Natural killer cell (primary cell): ENCODE measurements around the gene LRRC10. TPM values are rescaled to one million over a fixed set of nuclear protein-coding genes. Genes with fewer than 3 reads are reported as not detected.
A peak's percentile ranks its signal among the peaks of the same experiment; 100 is the strongest.

ENCODE experiments used
- ATAC-seq, 3 donors: fragments of 150-1000 bp in 2 of 3; fragments of 200-7000 bp in 1 of 3; cut with Tn5 transposase; 1 replicate in 1 of 3; 2 replicates in 2 of 3; pipeline ENCODE4 v1.10.0; 2021; ENCODE audit warnings: mild to moderate bottlenecking in 2 of 3, moderate library complexity in 2 of 3
- DNase-seq, 2 donors: peaks; one replicate each; pipeline versions ENCODE4 v3.0.0 to v3.0.0-alpha.2; 2013 to 2021; ENCODE audit warnings: mixed read lengths in 1 of 2
- H3K27ac ChIP-seq: one replicate; pipeline ENCODE4 v1.5.1; 2013; ENCODE audit warnings: mild to moderate bottlenecking, low read length
- H3K27me3 ChIP-seq: one replicate; pipeline ENCODE4 v1.6.1; 2013; ENCODE audit warnings: low read length; ENCODE audit not compliant: control insufficient read depth, insufficient read depth
- H3K36me3 ChIP-seq: one replicate; pipeline ENCODE4 v1.6.1; 2013; ENCODE audit warnings: low read length; ENCODE audit not compliant: control insufficient read depth, insufficient read depth
- H3K4me1 ChIP-seq: one replicate; pipeline ENCODE4 v1.6.1; 2013; ENCODE audit warnings: low read length; ENCODE audit not compliant: control insufficient read depth, insufficient read depth
- H3K4me3 ChIP-seq: one replicate; pipeline ENCODE4 v1.5.1; 2013; ENCODE audit warnings: low read length
- H3K9me3 ChIP-seq: one replicate; pipeline ENCODE4 v1.6.1; 2013; ENCODE audit warnings: low read length; ENCODE audit not compliant: control insufficient read depth, insufficient read depth
- H3K27ac Mint-ChIP-seq, 2 donors: one replicate each; pipeline ENCODE4 v1.8.0; 2022; ENCODE audit warnings: mild to moderate bottlenecking in 2 of 2, mixed read lengths in 2 of 2, moderate library complexity in 1 of 2
- H3K27me3 Mint-ChIP-seq, 2 donors: one replicate each; pipeline ENCODE4 v1.8.0; 2022; ENCODE audit warnings: low read depth in 2 of 2, mixed read lengths in 2 of 2
- H3K36me3 Mint-ChIP-seq: one replicate; pipeline ENCODE4 v1.8.0; 2022; ENCODE audit warnings: mixed read lengths
- H3K4me1 Mint-ChIP-seq, 2 donors: one replicate each; pipeline ENCODE4 v1.8.0; 2022; ENCODE audit warnings: mixed read lengths in 2 of 2
- H3K4me3 Mint-ChIP-seq: one replicate; pipeline ENCODE4 v1.8.0; 2022; ENCODE audit warnings: mild to moderate bottlenecking, moderate library complexity, mixed read lengths
- H3K9me3 Mint-ChIP-seq, 2 donors: one replicate each; pipeline ENCODE4 v1.8.0; 2022; ENCODE audit warnings: mixed read lengths in 2 of 2
- WGBS: methylation state at CpG from one replicate; pipeline ENCODE4 v1.1.7; 2013; ENCODE audit warnings: missing lambda C conversion rate; ENCODE audit not compliant: insufficient coverage; 5-methylcytosine and 5-hydroxymethylcytosine counted together
- intact Hi-C: fragments of 100-400 bp; cut with micrococcal nuclease; formaldehyde crosslinking; loops from one replicate; pipeline ENCODE4 v1.14.2; 2022
- total RNA-seq, 4 donors: library from RNA; stranded (reverse); fragments of 120-200 nt in 1 of 4; gene quantifications; one replicate each; pipeline versions ENCODE4 v1.2.3 to v1.2.4, GENCODE V29; 2013 to 2022
- TF ChIP-seq, protein P1 (sequence below): fragments of 200-600 bp; IDR thresholded peaks from one replicate; pipeline ENCODE4 v1.8.0; 2022; ENCODE audit warnings: antibody characterized with exemption

The LRRC10 gene
- total RNA-seq, 3 donors from 2014 or later (not counting 1 experiment from before 2014, with no cell fraction given) = not detected

DNA sequence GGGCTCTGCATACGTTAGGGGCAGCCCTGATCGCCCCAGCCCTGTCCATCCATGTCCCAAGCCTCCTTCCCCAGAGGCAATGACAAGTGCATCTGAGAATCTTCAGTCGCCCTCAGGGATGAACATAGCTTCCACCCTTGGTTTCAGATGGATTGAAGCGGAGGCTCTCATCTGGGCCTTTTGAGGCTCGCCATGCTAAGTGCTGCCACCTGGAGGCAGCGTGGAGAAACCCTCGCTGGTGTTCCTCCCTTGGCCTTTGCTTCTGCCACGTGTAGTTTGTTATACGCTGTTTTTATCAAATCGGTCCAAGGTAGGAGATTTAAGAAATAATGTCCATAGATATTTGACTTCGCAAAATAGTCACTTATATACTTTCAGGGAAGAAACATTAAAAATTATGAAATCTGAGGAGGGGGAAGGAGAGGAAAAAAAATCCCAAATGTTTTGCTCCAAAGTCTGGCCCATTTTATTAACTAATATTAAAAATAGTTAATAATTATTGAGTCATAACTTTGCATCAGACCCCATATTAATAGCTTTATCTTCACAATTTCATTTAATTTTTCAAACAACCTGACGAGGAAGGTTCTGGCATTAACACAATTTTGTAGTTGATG lies 28.8 kb upstream of the LRRC10 start:
- H3K36me3 ChIP-seq = no peaks in the 10 kb centered on the region
- TF ChIP-seq, protein P1, sequence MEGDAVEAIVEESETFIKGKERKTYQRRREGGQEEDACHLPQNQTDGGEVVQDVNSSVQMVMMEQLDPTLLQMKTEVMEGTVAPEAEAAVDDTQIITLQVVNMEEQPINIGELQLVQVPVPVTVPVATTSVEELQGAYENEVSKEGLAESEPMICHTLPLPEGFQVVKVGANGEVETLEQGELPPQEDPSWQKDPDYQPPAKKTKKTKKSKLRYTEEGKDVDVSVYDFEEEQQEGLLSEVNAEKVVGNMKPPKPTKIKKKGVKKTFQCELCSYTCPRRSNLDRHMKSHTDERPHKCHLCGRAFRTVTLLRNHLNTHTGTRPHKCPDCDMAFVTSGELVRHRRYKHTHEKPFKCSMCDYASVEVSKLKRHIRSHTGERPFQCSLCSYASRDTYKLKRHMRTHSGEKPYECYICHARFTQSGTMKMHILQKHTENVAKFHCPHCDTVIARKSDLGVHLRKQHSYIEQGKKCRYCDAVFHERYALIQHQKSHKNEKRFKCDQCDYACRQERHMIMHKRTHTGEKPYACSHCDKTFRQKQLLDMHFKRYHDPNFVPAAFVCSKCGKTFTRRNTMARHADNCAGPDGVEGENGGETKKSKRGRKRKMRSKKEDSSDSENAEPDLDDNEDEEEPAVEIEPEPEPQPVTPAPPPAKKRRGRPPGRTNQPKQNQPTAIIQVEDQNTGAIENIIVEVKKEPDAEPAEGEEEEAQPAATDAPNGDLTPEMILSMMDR = peak; percentile 82
- DNase-seq (peak; percentile 38 to 79), ATAC-seq (peak; percentile 70 to 81 (median 76))
- no peaks in the 10 kb centered on the region for H3K9me3 Mint-ChIP-seq
- H3K27me3 ChIP-seq = no peaks in the 10 kb centered on the region
- WGBS = 33% methylated on average over 9 of the region's 12 CpGs
- no peak overlapping the region for H3K27ac Mint-ChIP-seq
- no peaks in the 10 kb centered on the region for H3K4me1 ChIP-seq
- no peaks in the 10 kb centered on the region for H3K9me3 ChIP-seq
- no peaks in the 10 kb centered on the region for H3K36me3 Mint-ChIP-seq
- H3K27me3 Mint-ChIP-seq = peaks cover 0 to 3% of the 10 kb centered on the region in 2 donors
- H3K4me3 Mint-ChIP-seq = no peak overlapping the region
- intact Hi-C loops = loop anchor here (1.0 to 2.0 kb wide), 3 partner anchors 282 to 485 kb away; no protein-coding TSS in a partner anchor
- no peaks in the 10 kb centered on the region for H3K4me1 Mint-ChIP-seq
- H3K4me3 ChIP-seq = no peak overlapping the region
- no peak overlapping the region for H3K27ac ChIP-seq

DNA sequence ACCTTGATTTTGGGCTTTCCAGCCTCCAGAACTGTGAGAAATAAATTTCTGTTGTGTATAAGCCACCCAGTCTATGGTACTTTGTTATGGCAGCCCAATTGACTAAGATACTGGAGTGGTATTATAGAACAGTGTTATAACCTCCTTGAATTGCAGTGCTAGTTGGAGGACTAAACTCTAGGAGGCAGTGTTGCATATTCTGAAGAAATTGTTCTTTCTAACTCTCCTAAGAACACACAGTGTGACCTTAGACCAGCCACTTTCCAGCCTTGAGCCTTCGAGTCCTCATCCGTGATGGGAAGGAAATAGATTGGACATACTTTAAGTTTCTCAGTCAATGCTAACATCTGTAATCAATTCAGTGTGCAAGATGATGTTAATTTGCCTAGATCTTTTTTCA lies 22.4 kb upstream of the LRRC10 start:
- no CpG with 5 or more reads among the region's 2 CpGs for WGBS
- DNase-seq (no peak), ATAC-seq (no peak)
- Histone ChIP-seq H3K27ac (no peak overlapping the region), H3K9me3 (no peaks in the 10 kb centered on the region), H3K4me1 (no peaks in the 10 kb centered on the region), H3K4me3 (no peak overlapping the region), H3K36me3 (no peaks in the 10 kb centered on the region), H3K27me3 (no peaks in the 10 kb centered on the region)
- no peak overlapping the region for H3K27ac Mint-ChIP-seq
- H3K27me3 Mint-ChIP-seq = peaks cover 0 to 6% of the 10 kb centered on the region in 2 donors
- H3K4me3 Mint-ChIP-seq = no peak overlapping the region
- no peaks in the 10 kb centered on the region for H3K4me1 Mint-ChIP-seq
- H3K9me3 Mint-ChIP-seq = no peaks in the 10 kb centered on the region
- intact Hi-C loops = no loop called here
- no peaks in the 10 kb centered on the region for H3K36me3 Mint-ChIP-seq
- TF ChIP-seq, protein P1 = no peak

DNA sequence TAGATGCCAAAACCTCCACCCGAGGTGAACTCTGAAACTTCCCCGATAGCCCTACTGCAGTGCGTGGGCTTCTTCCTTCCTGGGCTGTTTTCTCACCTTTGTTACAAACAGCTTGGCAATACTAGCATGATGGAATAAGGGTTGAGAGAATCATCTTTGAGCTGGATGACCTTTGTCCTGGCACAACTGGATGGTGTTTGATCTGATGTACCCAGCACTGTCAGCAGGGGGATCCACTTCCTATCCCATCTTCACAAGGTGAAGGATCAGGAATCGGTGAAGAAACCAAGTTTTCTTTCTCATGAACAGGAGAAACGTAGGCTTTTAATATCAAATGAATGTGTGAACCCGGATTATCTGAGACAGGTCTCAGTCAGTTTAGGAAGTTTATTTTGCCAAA lies 19.5 kb upstream of the LRRC10 start:
- Histone ChIP-seq H3K36me3 (no peaks in the 10 kb centered on the region), H3K27ac (no peak overlapping the region), H3K27me3 (no peaks in the 10 kb centered on the region), H3K4me3 (no peak overlapping the region), H3K9me3 (no peaks in the 10 kb centered on the region), H3K4me1 (no peaks in the 10 kb centered on the region)
- no peaks in the 10 kb centered on the region for H3K9me3 Mint-ChIP-seq
- TF ChIP-seq, protein P1 = no peak
- H3K27ac Mint-ChIP-seq = no peak overlapping the region
- H3K36me3 Mint-ChIP-seq = no peaks in the 10 kb centered on the region
- WGBS = 85% methylated on average over 6 of the region's 6 CpGs
- DNase-seq (no peak), ATAC-seq (no peak)
- intact Hi-C loops = no loop called here
- peaks cover 0 to 3% of the 10 kb centered on the region in 2 donors for H3K27me3 Mint-ChIP-seq
- H3K4me1 Mint-ChIP-seq = no peaks in the 10 kb centered on the region
- H3K4me3 Mint-ChIP-seq = no peak overlapping the region

DNA sequence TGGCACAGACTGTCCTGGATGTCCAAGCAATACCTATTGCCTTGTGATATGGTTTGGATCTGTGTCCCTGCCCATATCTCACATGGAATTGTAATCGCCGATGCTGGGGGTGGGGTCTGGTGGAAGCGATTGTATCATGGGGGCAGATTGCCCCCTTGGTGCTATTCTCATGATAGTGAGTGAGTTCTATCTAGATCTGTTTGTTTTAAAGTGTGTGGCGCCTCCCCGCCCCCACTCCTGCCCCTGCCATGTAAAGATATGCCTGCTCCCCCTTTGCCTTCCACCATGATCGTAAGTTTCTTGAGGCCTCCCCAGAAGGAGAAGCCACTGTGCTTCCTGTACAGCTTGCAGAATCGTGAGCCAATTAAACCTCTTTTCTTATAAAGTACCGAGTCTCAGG lies 16.8 kb upstream of the LRRC10 start:
- Histone ChIP-seq H3K4me3 (no peak overlapping the region), H3K36me3 (no peaks in the 10 kb centered on the region), H3K27ac (no peak overlapping the region), H3K27me3 (no peaks in the 10 kb centered on the region), H3K9me3 (no peaks in the 10 kb centered on the region), H3K4me1 (no peaks in the 10 kb centered on the region)
- Mint-ChIP-seq H3K4me1 (no peaks in the 10 kb centered on the region), H3K27ac (no peak overlapping the region), H3K9me3 (no peaks in the 10 kb centered on the region), H3K4me3 (no peak overlapping the region), H3K27me3 (peaks cover 1 to 3% of the 10 kb centered on the region in 2 donors), H3K36me3 (no peaks in the 10 kb centered on the region)
- intact Hi-C loops = no loop called here
- DNase-seq (no peak), ATAC-seq (no peak)
- whole genome bisulfite sequencing = 78% methylated on average over 6 of the region's 8 CpGs
- TF ChIP-seq, protein P1 = no peak
